HEK293T (cell line): Measurements from ENCODE around the gene C3orf22.

Experiments
- BHLHE40 ChIP-seq: fragments of 450-650 bp; IDR thresholded peaks from 2 replicates; pipeline ENCODE4 v1.6.1; 2016; ENCODE audit warnings: mild to moderate bottlenecking, moderate library complexity, borderline replicate concordance
- SP1 ChIP-seq: fragments of 450-650 bp; IDR thresholded peaks from 2 replicates; pipeline ENCODE4 v1.6.1; 2017

GRCh38 chr3:126580746-126581145, 22.0 kb upstream of the C3orf22 start:
- TF ChIP-seq SP1: no peak
- TF ChIP-seq BHLHE40: no peak
